Measurements from ENCODE around the gene LDLRAD4.

Gene LDLRAD4

GRCh38 chr18:13449651-13450050 lies 231.1 kb downstream of the LDLRAD4 start:
- no peak for DNase-seq (ENCODE audit: low spot score)

DNA sequence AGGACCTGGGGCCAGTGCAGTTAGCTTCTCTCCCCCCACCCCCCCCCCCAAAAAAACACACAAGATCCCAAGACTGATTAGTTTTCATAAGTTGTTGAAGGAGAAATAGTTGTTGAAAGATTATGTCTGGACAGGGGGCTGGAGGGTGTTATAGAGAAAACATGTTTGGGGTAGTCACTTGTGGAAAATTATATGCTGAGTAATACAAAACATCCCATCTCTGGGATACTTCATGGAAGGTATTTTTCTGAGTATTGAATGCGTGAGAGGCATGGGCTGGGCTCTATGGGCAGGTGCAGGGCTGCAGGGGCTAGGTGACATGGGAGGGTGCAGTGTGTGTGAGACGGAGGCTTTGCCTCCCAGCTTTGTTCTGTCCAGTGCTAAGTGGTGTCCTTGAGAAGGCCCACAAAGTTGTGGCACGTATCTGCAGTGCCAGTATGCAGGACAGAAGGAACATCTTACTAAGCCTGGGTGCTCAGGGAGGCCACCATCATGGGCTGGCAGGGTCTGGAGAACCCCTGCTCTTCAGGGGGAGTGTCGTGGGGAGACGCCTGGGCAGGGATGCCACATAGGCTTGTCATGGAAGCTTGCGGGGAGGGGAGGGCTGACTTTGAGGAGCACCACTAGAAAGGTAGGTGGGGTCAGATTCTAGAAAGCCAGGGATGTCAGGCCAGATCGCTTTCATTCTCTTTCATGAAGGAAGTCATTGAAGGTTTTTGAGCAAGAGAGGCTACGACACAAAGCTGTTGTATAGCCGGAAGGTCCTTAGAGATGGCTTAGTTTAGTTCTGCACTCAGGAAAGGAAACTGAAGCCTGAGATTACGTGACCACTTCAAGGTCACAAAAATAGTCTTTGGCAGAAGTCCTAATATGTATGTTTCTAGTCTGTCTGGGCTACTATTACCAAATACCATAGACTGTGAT lies 232.0 kb downstream of the LDLRAD4 start:
- DNase-seq (ENCODE audit: low spot score): no peak

- no peak for DNase-seq (ENCODE audit: low spot score)
These were observed 232.6 kb downstream of the LDLRAD4 start for GRCh38 chr18:13451213-13451540.

GRCh38 chr18:13451661-13452387 lies 233.3 kb downstream of the LDLRAD4 start:
- no peak for DNase-seq (ENCODE audit: low spot score)

GRCh38 chr18:13452388-13452811 lies 233.8 kb downstream of the LDLRAD4 start:
- DNase-seq (ENCODE audit: low spot score): no peak

- no peak for DNase-seq (ENCODE audit: low spot score)
These were observed 234.5 kb downstream of the LDLRAD4 start for GRCh38 chr18:13452871-13453680.

DNA sequence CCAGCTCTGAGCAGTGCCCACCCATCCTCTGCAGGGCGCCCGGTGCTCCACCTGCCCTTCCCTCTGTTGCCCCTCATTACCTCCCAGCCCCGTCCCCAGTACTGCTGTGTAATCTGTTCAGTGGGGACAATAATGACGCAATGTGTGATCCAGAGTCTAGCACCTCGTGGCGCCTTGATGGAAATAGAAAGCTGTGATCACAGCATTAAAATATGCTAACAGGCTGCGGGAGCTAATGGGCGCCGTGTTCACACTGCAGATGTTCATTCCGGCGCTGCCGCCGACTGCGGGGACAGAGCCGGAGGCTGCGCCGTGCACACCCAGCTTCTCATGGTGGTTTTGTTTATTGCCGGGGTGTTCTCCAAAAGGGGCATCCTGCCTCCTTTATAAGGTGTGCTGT lies 235.2 kb downstream of the LDLRAD4 start:
- no peak for DNase-seq (ENCODE audit: low spot score)

- no peak for DNase-seq (ENCODE audit: low spot score)
These were observed 236.0 kb downstream of the LDLRAD4 start for GRCh38 chr18:13454363-13455150.

- DNase-seq (ENCODE audit: low spot score): no peak
These were observed 236.9 kb downstream of the LDLRAD4 start for GRCh38 chr18:13455471-13455870.

- no peak for DNase-seq (ENCODE audit: low spot score)
These were observed 237.5 kb downstream of the LDLRAD4 start for GRCh38 chr18:13455960-13456481.

DNA sequence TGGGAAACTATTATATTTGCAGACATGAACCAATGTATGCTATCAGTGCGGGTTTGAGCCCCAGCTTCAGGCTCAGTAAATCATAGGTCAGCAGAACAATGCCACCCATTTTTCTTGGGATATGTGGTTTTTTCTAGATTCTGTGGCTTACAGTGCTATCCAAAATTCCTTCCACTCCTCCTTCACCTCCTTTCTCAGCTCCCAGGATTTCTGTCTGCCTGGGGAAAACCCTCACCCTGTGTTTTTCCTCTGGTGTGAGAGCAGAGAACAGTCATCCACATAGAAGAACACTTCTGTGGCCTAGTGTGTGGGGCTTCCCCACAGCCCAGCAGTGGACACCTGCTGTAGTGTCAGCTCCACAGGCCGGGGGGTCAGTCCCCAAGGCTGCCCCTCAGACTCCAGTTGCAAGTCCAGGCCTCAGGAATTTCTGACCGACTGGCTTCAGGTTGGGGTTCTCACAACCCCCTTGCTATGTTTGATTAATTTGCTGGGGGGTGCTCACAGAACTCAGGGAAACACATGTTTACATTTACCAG lies 238.2 kb downstream of the LDLRAD4 start:
- DNase-seq (ENCODE audit: low spot score): no peak

GRCh38 chr18:13457327-13457726 lies 238.8 kb downstream of the LDLRAD4 start:
- DNase-seq (ENCODE audit: low spot score): no peak

- no peak for DNase-seq (ENCODE audit: low spot score)
These were observed 242.4 kb downstream of the LDLRAD4 start for GRCh38 chr18:13460946-13461345.

DNA sequence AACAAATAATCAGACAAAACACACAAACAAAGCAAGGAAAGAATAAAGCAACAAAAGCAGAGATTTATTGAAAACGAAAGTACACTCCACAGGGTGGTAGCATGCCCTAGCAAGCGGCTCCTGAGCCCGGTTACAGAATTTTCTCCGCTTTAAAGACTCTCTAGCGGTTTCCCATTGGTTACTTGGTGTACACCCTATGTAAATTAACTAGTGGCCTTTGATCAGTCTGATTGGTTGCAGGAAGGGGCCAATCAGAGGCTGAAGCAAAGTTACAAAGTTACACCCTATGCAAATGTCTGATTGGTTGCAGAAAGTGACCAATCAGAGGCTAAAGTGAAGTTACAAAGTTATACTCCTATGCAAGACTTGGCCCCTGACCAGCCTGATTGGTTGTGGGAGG lies 242.9 kb downstream of the LDLRAD4 start:
- DNase-seq (ENCODE audit: low spot score): no peak

- no peak for DNase-seq (ENCODE audit: low spot score)
These were observed 243.4 kb downstream of the LDLRAD4 start for GRCh38 chr18:13461936-13462335.

DNA sequence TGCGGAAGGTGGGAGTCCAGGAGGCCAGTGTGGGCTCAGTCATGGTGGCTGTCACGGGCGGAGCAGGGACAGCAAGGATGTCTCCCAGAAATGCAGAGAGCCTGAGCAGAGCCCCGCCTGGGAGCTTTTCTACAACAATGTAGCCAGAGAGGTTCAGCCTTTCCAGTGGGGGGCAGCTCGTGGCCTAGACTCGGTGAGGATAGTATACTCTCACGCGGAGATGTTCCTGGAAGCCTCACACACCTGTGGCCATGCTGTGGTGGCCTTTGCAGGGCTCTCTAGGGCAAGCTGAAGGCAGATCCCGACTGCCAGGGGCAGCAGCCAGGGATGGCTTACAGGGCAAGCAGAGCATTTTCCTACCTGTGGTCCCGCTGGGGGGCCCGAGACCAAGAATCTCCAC lies 244.1 kb downstream of the LDLRAD4 start:
- no peak for DNase-seq (ENCODE audit: low spot score)

- DNase-seq (ENCODE audit: low spot score): no peak
These were observed 245.1 kb downstream of the LDLRAD4 start for GRCh38 chr18:13463526-13464210.

DNA sequence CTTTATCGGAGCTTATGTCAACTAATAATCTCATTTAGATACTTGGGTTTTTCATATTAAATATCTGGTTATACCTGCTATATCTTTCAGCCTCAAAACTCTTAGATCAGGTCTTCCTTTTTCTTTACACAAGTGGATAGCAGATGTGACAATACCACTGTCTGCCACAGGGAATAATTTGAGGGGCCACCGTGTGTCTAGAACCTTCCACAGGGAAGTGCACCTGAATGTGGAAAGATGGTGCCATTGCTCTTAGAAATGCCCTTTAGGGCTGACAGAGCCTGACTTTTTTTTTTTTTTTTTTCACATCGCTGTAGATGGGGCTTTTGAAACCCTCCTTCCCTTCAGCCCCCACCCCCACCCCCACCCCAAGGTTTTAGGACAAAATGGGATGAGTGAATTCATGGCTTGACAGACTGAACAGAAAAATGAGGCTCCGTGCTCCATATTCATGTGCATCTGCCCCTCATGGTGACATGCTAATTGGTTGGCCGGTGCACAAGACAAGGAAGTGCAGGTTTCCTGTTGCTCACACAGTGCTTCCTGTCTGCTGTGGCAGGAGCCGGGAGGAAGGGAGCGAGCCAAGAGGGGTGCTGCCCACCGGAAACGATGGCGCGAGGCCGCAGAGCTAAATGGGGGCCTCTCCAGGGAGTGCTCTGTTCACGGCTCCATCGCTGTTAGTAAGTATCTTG lies 246.0 kb downstream of the LDLRAD4 start:
- DNase-seq (ENCODE audit: low spot score): no peak

GRCh38 chr18:13465124-13465446 lies 246.5 kb downstream of the LDLRAD4 start:
- no peak for DNase-seq (ENCODE audit: low spot score)

DNA sequence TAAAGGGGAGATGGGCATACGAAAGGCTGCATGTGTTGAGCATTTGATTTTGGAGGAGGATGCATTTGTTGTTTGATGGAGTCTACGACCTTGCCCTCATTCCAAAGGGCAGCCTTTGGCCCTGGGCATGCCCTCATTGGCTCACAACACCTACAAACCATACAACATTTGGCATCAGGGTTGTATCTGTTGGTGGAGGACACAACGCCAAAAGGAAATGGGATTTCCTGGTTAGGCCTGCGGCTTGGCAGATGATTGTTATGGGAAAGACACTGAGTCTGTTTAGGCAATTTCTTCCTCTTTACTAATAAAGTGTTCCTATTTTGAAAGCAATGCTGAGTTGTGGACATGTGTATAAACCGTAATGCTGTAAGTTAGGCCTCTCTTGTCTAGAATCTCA lies 246.9 kb downstream of the LDLRAD4 start:
- no peak for DNase-seq (ENCODE audit: low spot score)
